Kidney (tissue), 14 donors: ENCODE measurements around the gene FGGY. TPM values are rescaled to one million over a fixed set of nuclear protein-coding genes. Genes with fewer than 3 reads are reported as not detected.

ENCODE experiments used
- DNase-seq, 5 donors: peaks; one replicate each; pipeline ENCODE4 v3.0.0-alpha.2; 2013 to 2020
- FAIRE-seq: peaks from 2 replicates; lab custom pipeline; 2012; peaks lifted over from hg19 to GRCh38; lab: Jason Lieb, UNC
- H3K27ac ChIP-seq, 2 donors: one replicate each; pipeline ENCODE4 v1.7.0; 2013; ENCODE audit warnings: low read depth in 2 of 2, low read length in 2 of 2, inconsistent platforms in 1 of 2
- H3K27me3 ChIP-seq: one replicate; pipeline ENCODE4 v1.7.1; 2013; ENCODE audit warnings: low read length, inconsistent platforms; ENCODE audit not compliant: control insufficient read depth, insufficient read depth
- H3K36me3 ChIP-seq, 3 donors: one replicate each; pipeline versions ENCODE4 v1.7.0 to v1.7.1; 2013; ENCODE audit warnings: low read length in 3 of 3, control low read depth in 1 of 3, inconsistent platforms in 1 of 3; ENCODE audit not compliant: insufficient read depth in 3 of 3, control insufficient read depth in 2 of 3
- H3K4me1 ChIP-seq, 3 donors: one replicate each; pipeline versions ENCODE4 v1.7.0 to v1.7.1; 2013; ENCODE audit warnings: low read length in 3 of 3, inconsistent platforms in 1 of 3, low read depth in 1 of 3; ENCODE audit not compliant: control insufficient read depth in 2 of 3, insufficient read depth in 2 of 3
- H3K4me3 ChIP-seq, 3 donors: one replicate each; pipeline versions ENCODE4 v1.7.0 to v1.8.1; 2013; ENCODE audit warnings: low read length in 3 of 3, control low read depth in 1 of 3, inconsistent platforms in 1 of 3
- H3K9ac ChIP-seq, 3 donors: one replicate each; pipeline versions ENCODE4 v1.7.0 to v1.7.1; 2013; ENCODE audit warnings: low read length in 3 of 3, control low read depth in 1 of 3, inconsistent platforms in 1 of 3
- H3K9me3 ChIP-seq, 3 donors: one replicate each; pipeline versions ENCODE4 v1.7.0 to v1.7.1; 2013; ENCODE audit warnings: low read length in 3 of 3, control low read depth in 1 of 3, inconsistent platforms in 1 of 3; ENCODE audit not compliant: control insufficient read depth in 2 of 3, insufficient read depth in 1 of 3
- intact Hi-C: fragments of 100-400 bp; cut with DNase I; formaldehyde crosslinking; loops from one replicate; pipeline ENCODE4 v1.11.1; 2022
- polyA plus RNA-seq: library from polyadenylated mRNA; stranded (reverse); fragments of 350-450 nt; fragmentation: Illumina TruSeq; extraction: RNeasy Lipid Tissue Mini Kit (QIAGEN cat#74804); gene quantifications from one replicate; pipeline ENCODE4 v1.2.3, GENCODE V29; 2014; ENCODE audit warnings: low read depth, low replicate concordance; ENCODE audit not compliant: insufficient read depth
- total RNA-seq: library from RNA; stranded (reverse); fragmentation: NEBNext Ultra II Directional; extraction: Animal tissue kit (Norgen Biotek cat#: 25700); gene quantifications from one replicate; pipeline ENCODE4 v1.2.1, GENCODE V29; 2021
- TF ChIP-seq, protein P1 (sequence below): IDR thresholded peaks from 3 replicates; pipeline ENCODE4 v1.5.1; 2012; ENCODE audit warnings: mild to moderate bottlenecking, moderate library complexity, borderline replicate concordance; ENCODE audit not compliant: insufficient read depth; ENCODE audit errors: extremely low read depth
- donor health status: control.
- donor health status: control.
- donor health status: control.
- donor health status: control.
- donor health status: control.
- donor health status: DM: yes; HTN: yes; CAD: no.
- donor health status: Normal renal cell carcinoma (clear cell type).

FGGY gene
- total and polyA plus RNA-seq, 2 donors from 2014 or later = 11.2 to 31.0 TPM

DNA sequence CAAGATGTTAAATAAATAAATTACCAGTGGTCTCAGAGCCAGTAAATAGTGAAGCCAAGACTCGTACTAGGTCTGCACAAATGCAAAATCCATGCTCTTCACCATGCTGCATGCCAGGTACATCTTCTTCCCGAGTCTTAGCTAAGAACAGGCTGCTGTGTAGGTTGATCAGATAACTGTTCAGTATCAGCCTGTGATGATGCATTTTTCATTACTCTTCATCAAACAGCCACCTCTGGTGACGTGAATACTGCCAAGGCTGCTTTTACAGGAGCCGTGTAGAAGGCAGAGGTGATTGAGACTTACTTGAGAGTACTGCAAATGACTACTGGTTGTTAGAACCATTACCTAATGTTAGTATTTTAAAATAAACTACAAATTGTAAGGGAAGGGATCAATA is 478.6 kb downstream of the FGGY start:
- FAIRE-seq (no peak), DNase-seq (no peak)
- no peak overlapping the region for H3K9ac ChIP-seq
- H3K4me1 ChIP-seq = no peaks in the 10 kb centered on the region
- intact Hi-C loops = no loop called here
- H3K9me3 ChIP-seq = no peaks in the 10 kb centered on the region
- H3K27ac ChIP-seq = no peak overlapping the region
- TF ChIP-seq, protein P1, sequence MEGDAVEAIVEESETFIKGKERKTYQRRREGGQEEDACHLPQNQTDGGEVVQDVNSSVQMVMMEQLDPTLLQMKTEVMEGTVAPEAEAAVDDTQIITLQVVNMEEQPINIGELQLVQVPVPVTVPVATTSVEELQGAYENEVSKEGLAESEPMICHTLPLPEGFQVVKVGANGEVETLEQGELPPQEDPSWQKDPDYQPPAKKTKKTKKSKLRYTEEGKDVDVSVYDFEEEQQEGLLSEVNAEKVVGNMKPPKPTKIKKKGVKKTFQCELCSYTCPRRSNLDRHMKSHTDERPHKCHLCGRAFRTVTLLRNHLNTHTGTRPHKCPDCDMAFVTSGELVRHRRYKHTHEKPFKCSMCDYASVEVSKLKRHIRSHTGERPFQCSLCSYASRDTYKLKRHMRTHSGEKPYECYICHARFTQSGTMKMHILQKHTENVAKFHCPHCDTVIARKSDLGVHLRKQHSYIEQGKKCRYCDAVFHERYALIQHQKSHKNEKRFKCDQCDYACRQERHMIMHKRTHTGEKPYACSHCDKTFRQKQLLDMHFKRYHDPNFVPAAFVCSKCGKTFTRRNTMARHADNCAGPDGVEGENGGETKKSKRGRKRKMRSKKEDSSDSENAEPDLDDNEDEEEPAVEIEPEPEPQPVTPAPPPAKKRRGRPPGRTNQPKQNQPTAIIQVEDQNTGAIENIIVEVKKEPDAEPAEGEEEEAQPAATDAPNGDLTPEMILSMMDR = no peak
- H3K4me3 ChIP-seq = no peak overlapping the region
- H3K27me3 ChIP-seq = no peaks in the 10 kb centered on the region
- no peaks in the 10 kb centered on the region for H3K36me3 ChIP-seq

DNA sequence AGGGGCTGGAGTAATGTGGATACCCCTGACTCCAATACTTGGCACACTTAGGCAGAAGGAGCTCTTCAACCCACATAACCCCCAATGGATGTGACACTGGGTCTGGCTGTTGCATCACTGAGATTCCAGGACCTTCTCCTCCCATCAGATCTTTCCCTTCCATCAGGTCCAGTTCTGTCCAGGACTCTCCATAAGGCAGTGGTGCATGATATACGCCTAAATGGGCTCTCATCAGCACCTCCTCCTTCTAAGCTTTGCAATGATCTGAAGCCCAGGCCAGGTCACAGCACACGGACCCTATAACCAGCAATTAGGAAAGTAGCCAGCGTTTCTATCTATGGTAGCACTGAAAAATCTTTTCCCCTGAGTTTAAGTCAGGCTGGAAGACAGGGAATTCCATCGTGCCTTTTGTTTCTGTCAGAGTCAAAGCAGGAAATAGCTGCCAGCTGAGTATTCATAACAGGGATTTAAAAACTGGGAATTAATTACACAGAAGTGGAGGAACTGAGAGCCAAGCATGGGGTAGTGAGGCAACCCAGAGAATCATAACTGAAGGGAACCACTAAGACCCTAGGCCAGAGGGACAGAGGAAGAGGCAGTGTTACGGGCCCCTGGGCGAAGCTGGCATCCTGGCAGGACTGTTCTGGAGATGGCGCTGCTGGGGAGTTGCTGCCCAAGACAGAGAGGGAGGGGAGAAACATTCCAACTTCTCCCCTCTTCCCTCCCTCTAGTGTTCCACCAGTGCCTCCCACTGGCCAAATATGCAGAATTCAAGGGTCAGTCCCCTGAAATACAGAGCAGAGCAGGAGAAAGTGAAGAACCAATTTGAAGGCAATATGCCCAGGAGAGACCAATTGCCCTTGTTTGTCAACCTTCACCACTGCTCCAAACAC is 480.3 kb downstream of the FGGY start:
- FAIRE-seq (no peak), DNase-seq (no peak)

DNA sequence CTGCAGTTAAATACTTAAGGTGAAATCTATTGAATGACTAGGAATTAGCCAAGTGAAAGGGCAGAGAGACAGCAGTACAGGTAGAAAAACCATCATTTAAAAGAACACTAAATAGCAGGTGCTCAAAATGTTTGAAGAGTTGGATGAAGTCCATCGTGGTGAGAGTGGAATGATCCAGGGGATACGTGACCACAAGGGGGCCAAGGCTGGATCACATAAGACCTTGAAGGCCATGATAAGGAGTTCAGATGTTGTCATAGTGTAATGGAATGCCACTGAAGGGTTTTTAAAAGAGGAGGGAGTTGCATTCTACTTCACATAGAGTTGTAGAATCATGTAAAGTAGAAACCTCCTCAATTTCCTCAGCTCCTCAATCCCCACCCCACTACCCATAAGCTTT is 483.1 kb downstream of the FGGY start:
- TF ChIP-seq, protein P1 = no peak
- intact Hi-C loops = no loop called here
- Histone ChIP-seq H3K4me1 (no peaks in the 10 kb centered on the region), H3K36me3 (no peaks in the 10 kb centered on the region), H3K9ac (no peak overlapping the region), H3K4me3 (no peak overlapping the region), H3K9me3 (no peaks in the 10 kb centered on the region), H3K27ac (no peak overlapping the region), H3K27me3 (no peaks in the 10 kb centered on the region)
- FAIRE-seq = no peak
- DNase-seq = no peak

More for the DNA sequence above, 480.3 kb downstream of the FGGY start:
- TF ChIP-seq, protein P1 = no peak
- Histone ChIP-seq H3K9me3 (no peaks in the 10 kb centered on the region), H3K36me3 (no peaks in the 10 kb centered on the region), H3K4me1 (no peaks in the 10 kb centered on the region), H3K9ac (no peak overlapping the region), H3K27ac (no peak overlapping the region), H3K27me3 (no peaks in the 10 kb centered on the region), H3K4me3 (no peak overlapping the region)
- intact Hi-C loops = no loop called here
